HFFc6 (cell line): ENCODE results near the gene MYEOV. TPM values are rescaled to one million over a fixed set of nuclear protein-coding genes. Genes with fewer than 3 reads are reported as not detected.

ENCODE experiments used
- DNase-seq: peaks from one replicate; pipeline ENCODE4 v3.0.0-alpha.2; 2018
- H3K27ac Mint-ChIP-seq: 2 replicates; pipeline ENCODE4 v1.8.0; 2020; ENCODE audit warnings: mild to moderate bottlenecking, mixed read lengths
- H3K27me3 Mint-ChIP-seq: 2 replicates; pipeline ENCODE4 v1.8.0; 2021; ENCODE audit warnings: mild to moderate bottlenecking, moderate library complexity, mixed read lengths; ENCODE audit not compliant: insufficient read depth
- H3K36me3 Mint-ChIP-seq: 2 replicates; pipeline ENCODE4 v1.8.0; 2021; ENCODE audit warnings: low read depth, mixed read lengths
- H3K4me1 Mint-ChIP-seq: 2 replicates; pipeline ENCODE4 v1.8.0; 2020; ENCODE audit warnings: low read depth, mixed read lengths
- H3K4me3 Mint-ChIP-seq: 2 replicates; pipeline ENCODE4 v1.8.0; 2020; ENCODE audit warnings: mild to moderate bottlenecking, moderate library complexity, mixed read lengths
- H3K9me3 Mint-ChIP-seq: 2 replicates; pipeline ENCODE4 v1.8.0; 2020; ENCODE audit warnings: mild to moderate bottlenecking, mixed read lengths
- total RNA-seq, 6 experiments: library from RNA; stranded (reverse); fragmentation: NEBNext Ultra II Directional; extraction: Animal tissue kit (Norgen Biotek cat#: 25700); gene quantifications; 2 replicates in 1 of 6; 3 replicates in 5 of 6; pipeline ENCODE4 v1.2.3, GENCODE V29; 2021
- TF ChIP-seq, protein P1 (sequence below): fragments of 200-600 bp; sonication (generic); IDR thresholded peaks from 2 replicates; pipeline ENCODE4 v1.5.0; 2021; ENCODE audit warnings: antibody characterized with exemption, mild to moderate bottlenecking

The MYEOV gene
- total RNA-seq, 6 experiments from 2014 or later = 55.5 to 93.3 (median 79.9) TPM

DNA sequence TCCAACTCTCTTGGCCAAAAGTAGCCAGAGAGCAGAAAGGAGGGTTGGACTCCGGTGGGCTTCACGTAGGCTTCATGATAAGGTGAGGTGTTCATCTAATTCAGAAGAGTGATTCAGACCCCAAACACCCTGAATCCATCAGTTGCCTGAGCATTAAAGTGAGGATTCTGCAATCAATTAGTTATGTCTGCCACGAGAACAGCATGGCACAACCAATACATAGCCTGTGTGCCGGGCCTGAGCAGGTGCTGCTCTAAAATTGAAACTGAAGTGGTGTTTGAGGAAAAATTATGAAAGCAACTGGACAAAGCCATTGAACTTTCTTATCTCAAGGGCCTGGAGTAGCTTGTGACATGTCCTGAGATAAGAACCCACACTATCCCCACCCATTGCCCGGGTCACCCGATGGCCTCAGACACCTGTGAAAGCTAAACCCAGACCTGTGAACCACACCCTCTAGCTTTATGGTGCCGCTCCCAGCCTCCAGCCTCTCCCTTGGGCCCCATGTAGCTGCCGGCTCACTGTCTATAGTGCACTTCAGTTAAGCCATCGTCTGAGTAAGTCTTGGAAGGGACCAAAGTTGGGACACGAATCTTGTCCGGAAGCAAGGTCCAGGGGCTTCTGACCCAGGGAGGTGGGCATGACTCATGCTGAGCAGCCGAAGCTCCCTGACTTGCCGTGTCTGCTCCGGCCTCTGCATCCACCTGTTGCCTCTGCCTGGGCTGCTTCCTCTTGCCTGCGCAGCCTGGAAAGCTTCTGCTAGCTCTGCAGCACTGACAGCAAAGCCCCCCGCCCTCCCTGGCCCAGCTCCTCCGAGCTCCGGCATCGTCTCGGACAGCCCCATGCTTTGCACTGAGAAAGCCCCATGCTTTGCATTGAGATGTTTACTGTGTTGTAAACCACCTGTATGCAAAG, 5.7 kb upstream of the MYEOV start:
- no peak for DNase-seq
- Mint-ChIP-seq H3K4me3 (no peak overlapping the region), H3K4me1 (no peaks in the 10 kb centered on the region), H3K9me3 (peaks cover 3% of the 10 kb centered on the region; the same call in 1 of the 2 replicates), H3K27me3 (peaks cover 2% of the 10 kb centered on the region), H3K27ac (no peak overlapping the region), H3K36me3 (0 out of 2 replicates have a peak, but pooled peaks cover 3% of the 10 kb centered on the region)
- TF ChIP-seq, protein P1, sequence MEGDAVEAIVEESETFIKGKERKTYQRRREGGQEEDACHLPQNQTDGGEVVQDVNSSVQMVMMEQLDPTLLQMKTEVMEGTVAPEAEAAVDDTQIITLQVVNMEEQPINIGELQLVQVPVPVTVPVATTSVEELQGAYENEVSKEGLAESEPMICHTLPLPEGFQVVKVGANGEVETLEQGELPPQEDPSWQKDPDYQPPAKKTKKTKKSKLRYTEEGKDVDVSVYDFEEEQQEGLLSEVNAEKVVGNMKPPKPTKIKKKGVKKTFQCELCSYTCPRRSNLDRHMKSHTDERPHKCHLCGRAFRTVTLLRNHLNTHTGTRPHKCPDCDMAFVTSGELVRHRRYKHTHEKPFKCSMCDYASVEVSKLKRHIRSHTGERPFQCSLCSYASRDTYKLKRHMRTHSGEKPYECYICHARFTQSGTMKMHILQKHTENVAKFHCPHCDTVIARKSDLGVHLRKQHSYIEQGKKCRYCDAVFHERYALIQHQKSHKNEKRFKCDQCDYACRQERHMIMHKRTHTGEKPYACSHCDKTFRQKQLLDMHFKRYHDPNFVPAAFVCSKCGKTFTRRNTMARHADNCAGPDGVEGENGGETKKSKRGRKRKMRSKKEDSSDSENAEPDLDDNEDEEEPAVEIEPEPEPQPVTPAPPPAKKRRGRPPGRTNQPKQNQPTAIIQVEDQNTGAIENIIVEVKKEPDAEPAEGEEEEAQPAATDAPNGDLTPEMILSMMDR = no peak

DNA sequence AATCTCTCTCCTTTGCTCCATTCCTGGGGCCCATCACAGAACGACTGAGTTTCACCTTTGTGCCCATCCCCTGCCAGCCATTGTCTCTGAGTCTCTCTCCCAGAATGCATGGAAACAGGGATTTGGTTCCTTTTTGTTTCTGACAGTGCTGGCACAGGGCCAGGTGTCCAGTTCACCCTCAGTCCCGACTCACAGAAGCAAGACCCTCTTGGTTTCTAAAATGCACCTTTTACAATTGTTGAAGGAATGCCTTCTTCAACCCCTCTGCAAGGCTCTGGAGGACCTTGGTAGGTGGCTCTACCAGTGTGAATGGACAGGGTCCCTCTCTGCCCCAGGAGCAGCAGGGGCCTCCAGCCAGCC, 5.1 kb upstream of the MYEOV start:
- Mint-ChIP-seq H3K27me3 (no peaks in the 10 kb centered on the region; the same call in 1 of the 2 replicates), H3K9me3 (no peaks in the 10 kb centered on the region), H3K27ac (no peak overlapping the region), H3K4me3 (no peak overlapping the region), H3K4me1 (no peaks in the 10 kb centered on the region), H3K36me3 (no peaks in the 10 kb centered on the region)
- TF ChIP-seq, protein P1 = no peak
- no peak for DNase-seq

DNA sequence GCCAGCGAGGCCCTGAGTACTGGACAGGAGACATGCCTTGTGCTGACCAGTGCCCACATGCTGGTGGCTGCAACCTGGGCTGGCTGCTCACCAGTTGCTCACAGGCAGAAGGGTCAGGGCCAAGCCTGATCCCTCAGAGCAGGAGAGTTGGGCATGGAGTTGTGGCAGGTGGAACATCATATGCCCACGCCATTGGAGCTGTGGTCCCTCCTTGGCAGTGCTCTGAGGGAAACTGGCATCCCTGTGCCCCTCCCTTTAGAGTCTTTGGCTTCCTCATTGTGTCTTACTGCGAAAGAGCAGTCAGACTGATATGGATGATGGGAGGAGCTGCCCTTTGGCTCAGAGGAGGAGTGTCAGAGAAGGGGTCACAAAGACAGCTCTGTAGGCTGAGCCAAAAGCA, 3.1 kb upstream of the MYEOV start:
- H3K9me3 Mint-ChIP-seq = no peaks in the 10 kb centered on the region
- H3K4me3 Mint-ChIP-seq = no peak overlapping the region
- no peak for DNase-seq
- no peaks in the 10 kb centered on the region; the same call in none of the 2 replicates for H3K27me3 Mint-ChIP-seq
- no peaks in the 10 kb centered on the region; the same call in 1 of the 2 replicates for H3K36me3 Mint-ChIP-seq
- H3K27ac Mint-ChIP-seq = no peak overlapping the region
- TF ChIP-seq, protein P1 = no peak
- peaks cover 7% of the 10 kb centered on the region; the same call in 1 of the 2 replicates for H3K4me1 Mint-ChIP-seq

DNA sequence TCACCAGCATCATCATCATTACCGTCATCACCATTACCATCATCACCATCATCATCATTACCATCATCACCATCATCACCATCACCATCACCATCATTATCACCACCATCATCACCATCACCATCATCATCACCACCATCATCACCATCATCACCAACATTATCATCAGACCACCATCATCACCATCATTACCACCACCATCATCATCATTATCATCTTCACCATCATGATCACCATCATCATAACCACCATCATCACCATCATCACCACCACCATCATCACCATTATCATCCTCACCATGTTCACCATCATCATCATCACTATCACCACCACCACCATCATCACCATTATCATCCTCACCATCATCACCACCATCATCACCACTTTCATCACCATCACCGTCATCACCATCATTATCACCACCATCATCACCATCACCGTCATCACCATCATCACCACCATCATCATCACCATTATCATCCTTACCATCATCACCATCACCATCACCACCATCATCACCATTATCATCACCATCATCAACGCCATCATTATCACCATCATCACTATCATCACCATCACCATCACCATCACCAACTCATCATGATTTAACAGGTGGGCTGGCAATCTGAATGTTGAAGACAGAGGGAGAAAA, 2.4 kb upstream of the MYEOV start:
- H3K27ac Mint-ChIP-seq = no peak overlapping the region
- H3K27me3 Mint-ChIP-seq = no peaks in the 10 kb centered on the region; the same call in none of the 2 replicates
- H3K36me3 Mint-ChIP-seq = no peaks in the 10 kb centered on the region; the same call in 1 of the 2 replicates
- peaks cover 11% of the 10 kb centered on the region for H3K4me1 Mint-ChIP-seq
- no peaks in the 10 kb centered on the region for H3K9me3 Mint-ChIP-seq
- DNase-seq = no peak
- TF ChIP-seq, protein P1 = no peak
- H3K4me3 Mint-ChIP-seq = no peak overlapping the region

DNA sequence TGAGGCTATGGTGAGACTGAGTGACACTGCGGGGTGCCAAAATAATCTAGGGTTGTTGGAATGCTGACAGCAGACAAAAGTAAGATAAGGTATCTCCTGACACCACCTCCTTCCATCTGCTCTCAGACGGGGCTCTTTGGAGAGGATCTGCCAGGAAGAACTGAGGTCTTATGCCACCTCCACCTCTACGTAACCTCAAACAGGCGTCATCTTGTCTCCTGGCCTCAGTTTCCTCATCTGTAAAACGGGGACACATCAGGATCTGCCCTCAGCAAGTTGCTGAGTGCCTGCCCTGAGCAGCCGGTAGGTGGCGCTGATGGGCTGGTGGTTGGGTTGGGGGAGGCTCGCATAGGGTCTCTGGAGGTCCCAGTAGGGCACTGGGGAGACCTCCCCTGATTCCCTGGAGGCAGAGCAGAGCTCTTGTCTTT, 1.7 kb upstream of the MYEOV start:
- H3K27me3 Mint-ChIP-seq = no peaks in the 10 kb centered on the region; the same call in none of the 2 replicates

More for the DNA sequence above, 1.7 kb upstream of the MYEOV start:
- Mint-ChIP-seq H3K9me3 (peaks cover 5% of the 10 kb centered on the region; the same call in 1 of the 2 replicates), H3K36me3 (no peaks in the 10 kb centered on the region; the same call in 1 of the 2 replicates), H3K4me3 (no peak overlapping the region), H3K27ac (no peak overlapping the region), H3K4me1 (peaks cover 17% of the 10 kb centered on the region)
- no peak for DNase-seq
- TF ChIP-seq, protein P1 = peak; percentile 93
